ENCODE measurements around the gene THAP9.
"Not testable (repeated sequence)": the region's sequence is repeated elsewhere in the genome, so short reads cannot be mapped to it uniquely, and the experiment has no call there.

Gene THAP9

GRCh38 chr4:82905205-82905604 is 4.7 kb downstream of the THAP9 start:
- no peak overlapping the region for H3K4me3 ChIP-seq (ENCODE audit: low read depth, low read length)
- DNase-seq (ENCODE audit: low read depth), result peak; percentile 84
- no peak for TF ChIP-seq CTCF (IDR thresholded peaks at IDR 0.05; ENCODE audit: insufficient read depth, low read depth, low read length, missing control alignments)

GRCh38 chr4:82906469-82906868 is 5.9 kb downstream of the THAP9 start:
- H3K4me3 ChIP-seq (ENCODE audit: low read depth, low read length), result no peak overlapping the region
- no peak for TF ChIP-seq CTCF (IDR thresholded peaks at IDR 0.05; ENCODE audit: insufficient read depth, low read depth, low read length, missing control alignments)
- DNase-seq (ENCODE audit: low read depth), result peak; percentile 54

GRCh38 chr4:82909326-82909725 is 8.8 kb downstream of the THAP9 start:
- no peak for DNase-seq (ENCODE audit: low read depth)
- TF ChIP-seq CTCF (IDR thresholded peaks at IDR 0.05; ENCODE audit: insufficient read depth, low read depth, low read length, missing control alignments), result no peak
- no peak overlapping the region for H3K4me3 ChIP-seq (ENCODE audit: low read depth, low read length)

- no peak for TF ChIP-seq CTCF (IDR thresholded peaks at IDR 0.05; ENCODE audit: insufficient read depth, low read depth, low read length, missing control alignments)
- DNase-seq (ENCODE audit: low read depth), result no peak
- H3K4me3 ChIP-seq (ENCODE audit: low read depth, low read length), result no peak overlapping the region
These were observed 12.8 kb downstream of the THAP9 start for GRCh38 chr4:82913305-82913704.

GRCh38 chr4:82913968-82914367 is 13.4 kb downstream of the THAP9 start:
- not testable (repeated sequence) for H3K4me3 ChIP-seq (ENCODE audit: low read depth, low read length); DNase-seq (ENCODE audit: low read depth)

GRCh38 chr4:82918091-82918490 is 17.6 kb downstream of the THAP9 start:
- no peak for DNase-seq (ENCODE audit: low read depth)
- no peak overlapping the region for H3K4me3 ChIP-seq (ENCODE audit: low read depth, low read length)
- no peak for TF ChIP-seq CTCF (IDR thresholded peaks at IDR 0.05; ENCODE audit: insufficient read depth, low read depth, low read length, missing control alignments)

- no peak for TF ChIP-seq CTCF (IDR thresholded peaks at IDR 0.05; ENCODE audit: insufficient read depth, low read depth, low read length, missing control alignments)
- DNase-seq (ENCODE audit: low read depth), result no peak
- H3K4me3 ChIP-seq (ENCODE audit: low read depth, low read length), result no peak overlapping the region
These were observed 18.9 kb downstream of the THAP9 start for GRCh38 chr4:82919386-82919785.

All from GM12865 (cell line).